Psoas muscle (tissue), 8 donors: Measurements from ENCODE around the gene ZBTB4. TPM values are rescaled to one million over a fixed set of nuclear protein-coding genes. Genes with fewer than 3 reads are reported as not detected.

Experiments
- ATAC-seq, 4 donors: fragments of 200-7000 bp; cut with Tn5 transposase; one replicate each; pipeline ENCODE4 v1.9.1; 2020; ENCODE audit warnings: moderate library complexity in 3 of 4, mild to moderate bottlenecking in 2 of 4
- DNase-seq, 2 donors: peaks; one replicate each; pipeline ENCODE4 v3.0.0-alpha.2; 2020
- H3K27ac ChIP-seq: fragments of 200-600 bp; one replicate; pipeline ENCODE4 v1.8.0; 2022
- H3K27me3 ChIP-seq, 3 donors: fragments of 200-600 bp in 1 of 3; one replicate each; pipeline versions ENCODE4 v1.6.1 to v1.8.0; 2013 to 2022; ENCODE audit warnings: low read length in 2 of 3, mild to moderate bottlenecking in 2 of 3, moderate library complexity in 1 of 3; ENCODE audit not compliant: insufficient read depth in 3 of 3
- H3K36me3 ChIP-seq, 2 donors: fragments of 200-600 bp in 1 of 2; one replicate each; pipeline versions ENCODE4 v1.6.1 to v1.8.0; 2013 to 2022; ENCODE audit warnings: low read depth in 1 of 2, mild to moderate bottlenecking in 1 of 2, moderate library complexity in 1 of 2; ENCODE audit not compliant: insufficient read depth in 1 of 2
- H3K4me1 ChIP-seq: fragments of 200-600 bp; one replicate; pipeline ENCODE4 v1.8.0; 2022
- H3K4me3 ChIP-seq: fragments of 200-600 bp; one replicate; pipeline ENCODE4 v1.8.0; 2022; ENCODE audit warnings: mild to moderate bottlenecking
- H3K9me3 ChIP-seq: fragments of 200-600 bp; one replicate; pipeline ENCODE4 v1.8.0; 2022
- WGBS, 3 donors: extraction: QIAGEN DNeasy Blood & Tissue Kit; methylation state at CpG; one replicate each; pipeline versions ENCODE4 v1.1.6 to v1.1.7; 2013; 5-methylcytosine and 5-hydroxymethylcytosine counted together
- intact Hi-C, 2 donors: fragments of 100-400 bp; cut with DNase I; formaldehyde crosslinking; loops; one replicate each; pipeline versions ENCODE4 v1.11.0 to v1.14.2; 2022
- polyA plus RNA-seq, 3 donors: library from polyadenylated mRNA; stranded (reverse); fragments of 200-250 nt; gene quantifications; one replicate each; pipeline ENCODE4 v1.2.3, GENCODE V29; 2013
- total RNA-seq, 4 donors: library from RNA; stranded (reverse); fragmentation: NEBNext Ultra II Directional in 2 of 4; extraction: Animal tissue kit (Norgen Biotek cat#: 25700) in 2 of 4; gene quantifications; one replicate each; pipeline versions ENCODE4 v1.2.1 to v1.2.4, GENCODE V29; 2021 to 2023
- TF ChIP-seq, protein P1 (sequence below): fragments of 200-600 bp; IDR thresholded peaks from one replicate; pipeline ENCODE4 v1.8.0; 2022; ENCODE audit warnings: antibody characterized with exemption
- donor health status: healthy with polysubstance abuse.
- donor health status: DM: no; HTN: no; CAD: no; lungs with moderate emphysema.
- donor health status: Bipolar disorder and iron deficiency.
- donor health status: healthy.
- donor health status: DM: yes; HTN: yes; CAD: no.
- donor health status: DM: no; HTN: no; CAD: no.
- donor health status: DM: no; HTN: no; CAD: no.
- donor health status: DM: yes; HTN: yes; CAD: no.

The ZBTB4 gene
- total and polyA plus RNA-seq, 7 donors: 10.3 to 43.2 (median 29.3) TPM

- intact Hi-C loops: no loop called here
- no peak overlapping the region for H3K4me3 ChIP-seq
- no peak for ATAC-seq
- no peaks in the 10 kb centered on the region for H3K9me3 ChIP-seq
- H3K36me3 ChIP-seq: no peaks in the 10 kb centered on the region
- no peaks in the 10 kb centered on the region for H3K4me1 ChIP-seq
- H3K27ac ChIP-seq: no peak overlapping the region
- 88 to 92% (median 88%) methylated on average over 28 to 29 of the region's 29 CpGs for WGBS, 3 donors
- TF ChIP-seq, protein P1, sequence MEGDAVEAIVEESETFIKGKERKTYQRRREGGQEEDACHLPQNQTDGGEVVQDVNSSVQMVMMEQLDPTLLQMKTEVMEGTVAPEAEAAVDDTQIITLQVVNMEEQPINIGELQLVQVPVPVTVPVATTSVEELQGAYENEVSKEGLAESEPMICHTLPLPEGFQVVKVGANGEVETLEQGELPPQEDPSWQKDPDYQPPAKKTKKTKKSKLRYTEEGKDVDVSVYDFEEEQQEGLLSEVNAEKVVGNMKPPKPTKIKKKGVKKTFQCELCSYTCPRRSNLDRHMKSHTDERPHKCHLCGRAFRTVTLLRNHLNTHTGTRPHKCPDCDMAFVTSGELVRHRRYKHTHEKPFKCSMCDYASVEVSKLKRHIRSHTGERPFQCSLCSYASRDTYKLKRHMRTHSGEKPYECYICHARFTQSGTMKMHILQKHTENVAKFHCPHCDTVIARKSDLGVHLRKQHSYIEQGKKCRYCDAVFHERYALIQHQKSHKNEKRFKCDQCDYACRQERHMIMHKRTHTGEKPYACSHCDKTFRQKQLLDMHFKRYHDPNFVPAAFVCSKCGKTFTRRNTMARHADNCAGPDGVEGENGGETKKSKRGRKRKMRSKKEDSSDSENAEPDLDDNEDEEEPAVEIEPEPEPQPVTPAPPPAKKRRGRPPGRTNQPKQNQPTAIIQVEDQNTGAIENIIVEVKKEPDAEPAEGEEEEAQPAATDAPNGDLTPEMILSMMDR: no peak
- no peak for DNase-seq
- no peaks in the 10 kb centered on the region for H3K27me3 ChIP-seq
Observed at GRCh38 chr17:7426896-7427489, 52.4 kb downstream of the ZBTB4 start.

GRCh38 chr17:7426203-7426863 lies 53.1 kb downstream of the ZBTB4 start:
- Histone ChIP-seq H3K36me3 (no peaks in the 10 kb centered on the region), H3K27me3 (no peaks in the 10 kb centered on the region), H3K27ac (no peak overlapping the region), H3K4me1 (no peaks in the 10 kb centered on the region), H3K4me3 (no peak overlapping the region), H3K9me3 (no peaks in the 10 kb centered on the region)
- TF ChIP-seq, protein P1: no peak
- DNase-seq (no peak), ATAC-seq (no peak)
- intact Hi-C loops: no loop called here
- WGBS, 3 donors: 92 to 94% (median 93%) methylated on average over 33 of the region's 33 CpGs

- WGBS, 3 donors: 84 to 91% (median 88%) methylated on average over 8 of the region's 8 CpGs
- Histone ChIP-seq H3K4me3 (no peak overlapping the region), H3K9me3 (no peaks in the 10 kb centered on the region), H3K27ac (no peak overlapping the region), H3K27me3 (no peaks in the 10 kb centered on the region), H3K4me1 (no peaks in the 10 kb centered on the region), H3K36me3 (no peaks in the 10 kb centered on the region)
- intact Hi-C loops: no loop called here
- ATAC-seq: no peak
- TF ChIP-seq, protein P1: no peak
- DNase-seq: no peak
Observed at GRCh38 chr17:7425756-7426155, 53.7 kb downstream of the ZBTB4 start.

- TF ChIP-seq, protein P1: no peak
- intact Hi-C loops: no loop called here
- WGBS, 3 donors: 75 to 87% (median 80%) methylated on average over 6 to 7 of the region's 7 CpGs
- Histone ChIP-seq H3K36me3 (no peaks in the 10 kb centered on the region), H3K27me3 (no peaks in the 10 kb centered on the region), H3K27ac (no peak within 1 kb of the TSS), H3K4me1 (no peaks in the 10 kb centered on the region), H3K9me3 (no peaks in the 10 kb centered on the region), H3K4me3 (no peak within 1 kb of the TSS)
- no peak for ATAC-seq
- DNase-seq: no peak
Observed at GRCh38 chr17:7425316-7425715, 54.1 kb downstream of the ZBTB4 start, which contains the start of gene SPEM2. TSS of gene SPEM2 (plus strand) at chr17:7425616. CDS start at chr17:7425689, 73 bp downstream.
